Measurements from ENCODE around the gene FOXP2.

GRCh38 chr7:114630201-114630990 lies 215.8 kb downstream of the FOXP2 start:
- TF ChIP-seq, protein P1, sequence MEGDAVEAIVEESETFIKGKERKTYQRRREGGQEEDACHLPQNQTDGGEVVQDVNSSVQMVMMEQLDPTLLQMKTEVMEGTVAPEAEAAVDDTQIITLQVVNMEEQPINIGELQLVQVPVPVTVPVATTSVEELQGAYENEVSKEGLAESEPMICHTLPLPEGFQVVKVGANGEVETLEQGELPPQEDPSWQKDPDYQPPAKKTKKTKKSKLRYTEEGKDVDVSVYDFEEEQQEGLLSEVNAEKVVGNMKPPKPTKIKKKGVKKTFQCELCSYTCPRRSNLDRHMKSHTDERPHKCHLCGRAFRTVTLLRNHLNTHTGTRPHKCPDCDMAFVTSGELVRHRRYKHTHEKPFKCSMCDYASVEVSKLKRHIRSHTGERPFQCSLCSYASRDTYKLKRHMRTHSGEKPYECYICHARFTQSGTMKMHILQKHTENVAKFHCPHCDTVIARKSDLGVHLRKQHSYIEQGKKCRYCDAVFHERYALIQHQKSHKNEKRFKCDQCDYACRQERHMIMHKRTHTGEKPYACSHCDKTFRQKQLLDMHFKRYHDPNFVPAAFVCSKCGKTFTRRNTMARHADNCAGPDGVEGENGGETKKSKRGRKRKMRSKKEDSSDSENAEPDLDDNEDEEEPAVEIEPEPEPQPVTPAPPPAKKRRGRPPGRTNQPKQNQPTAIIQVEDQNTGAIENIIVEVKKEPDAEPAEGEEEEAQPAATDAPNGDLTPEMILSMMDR (IDR thresholded peaks at IDR 0.05; ENCODE audit: low read depth, low read length, missing input control): no peak
- TF ChIP-seq GABPA (IDR thresholded peaks at IDR 0.05 in 1 of 2, conservative IDR thresholded peaks at IDR 0.05 in 1 of 2): no peak
